ENCODE data around the gene PRR36. TPM values are rescaled to one million over a fixed set of nuclear protein-coding genes. Genes with fewer than 3 reads are reported as not detected.
A peak's percentile ranks its signal among the peaks of the same experiment; 100 is the strongest.

The PRR36 gene
- total and polyA plus RNA-seq, 10 of the 15 experiments (the other 5 are each of a cell fraction or from before 2014, with no cell fraction given): 0.04 TPM; not detected in 9

GRCh38 chr19:7830823-7831222 is 43.4 kb downstream of the PRR36 start:
- SMC1A ChIA-PET (ENCODE audit: uncharacterized antibody, unreplicated experiment): interaction anchor here (0.6 to 1.2 kb wide), 2 partner anchors 31 to 137 kb away, joined by 3 to 6 read pairs; no protein-coding TSS in a partner anchor
- DNase-seq (ENCODE audit: low read depth, low spot score): no peak
- H3K27ac ChIP-seq (ENCODE audit: control insufficient read depth, insufficient read depth): no peak overlapping the region
- peak overlapping the region; percentile 71 for H3K4me2 ChIP-seq (ENCODE audit: control insufficient read depth, insufficient read depth)
- peak overlapping the region; percentile 55; the same call in 1 of the 2 replicates for H3K4me3 ChIP-seq
- H2AFZ ChIP-seq (ENCODE audit: control insufficient read depth, low read depth, low read length): no peak overlapping the region
- no peak for ATAC-seq
- BruUV-seq (replicated peaks): no TSS peak
- H3K9me3 ChIP-seq (replicated peaks; ENCODE audit: control insufficient read depth, insufficient read depth, low read length): no peaks in the 10 kb centered on the region; the same call in 2 of the 3 replicates
- no peak overlapping the region; the same call in 1 of the 2 replicates for H3K9ac ChIP-seq (ENCODE audit: control insufficient read depth, insufficient read depth, low read length)
- no peak for FAIRE-seq
- in situ Hi-C loops (cut with MboI) (no loop called here), intact Hi-C loops (cut with micrococcal nuclease; ENCODE audit: unreplicated experiment) (no loop called here)
- H3K4me1 ChIP-seq (ENCODE audit: control insufficient read depth, insufficient read depth, low read length): peaks cover 6% of the 10 kb centered on the region
- TF ChIP-seq ZNF24 (IDR thresholded peaks at IDR 0.05) (no peak), IRF5 (IDR thresholded peaks at IDR 0.05; ENCODE audit: borderline replicate concordance) (no peak), TARDBP (IDR thresholded peaks at IDR 0.05; ENCODE audit: borderline replicate concordance) (no peak), HDGF (IDR thresholded peaks at IDR 0.05) (no peak), EGR1 (IDR thresholded peaks at IDR 0.05; ENCODE audit: borderline replicate concordance in 1 of 2, low read depth in 2 of 2, low read length in 2 of 2) (no peak), RUNX3 (IDR thresholded peaks at IDR 0.05; ENCODE audit: low read length) (no peak), SP1 (IDR thresholded peaks at IDR 0.05; ENCODE audit: low read depth, low read length) (no peak), KAT2A (conservative IDR thresholded peaks at IDR 0.05; ENCODE audit: control insufficient read depth, low read depth, low read length) (no peak)
- TF ChIP-seq, protein P1, sequence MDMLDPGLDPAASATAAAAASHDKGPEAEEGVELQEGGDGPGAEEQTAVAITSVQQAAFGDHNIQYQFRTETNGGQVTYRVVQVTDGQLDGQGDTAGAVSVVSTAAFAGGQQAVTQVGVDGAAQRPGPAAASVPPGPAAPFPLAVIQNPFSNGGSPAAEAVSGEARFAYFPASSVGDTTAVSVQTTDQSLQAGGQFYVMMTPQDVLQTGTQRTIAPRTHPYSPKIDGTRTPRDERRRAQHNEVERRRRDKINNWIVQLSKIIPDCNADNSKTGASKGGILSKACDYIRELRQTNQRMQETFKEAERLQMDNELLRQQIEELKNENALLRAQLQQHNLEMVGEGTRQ (IDR thresholded peaks at IDR 0.05; ENCODE audit: borderline replicate concordance, low read depth, low read length): no peak
- TF ChIP-seq, protein P2, sequence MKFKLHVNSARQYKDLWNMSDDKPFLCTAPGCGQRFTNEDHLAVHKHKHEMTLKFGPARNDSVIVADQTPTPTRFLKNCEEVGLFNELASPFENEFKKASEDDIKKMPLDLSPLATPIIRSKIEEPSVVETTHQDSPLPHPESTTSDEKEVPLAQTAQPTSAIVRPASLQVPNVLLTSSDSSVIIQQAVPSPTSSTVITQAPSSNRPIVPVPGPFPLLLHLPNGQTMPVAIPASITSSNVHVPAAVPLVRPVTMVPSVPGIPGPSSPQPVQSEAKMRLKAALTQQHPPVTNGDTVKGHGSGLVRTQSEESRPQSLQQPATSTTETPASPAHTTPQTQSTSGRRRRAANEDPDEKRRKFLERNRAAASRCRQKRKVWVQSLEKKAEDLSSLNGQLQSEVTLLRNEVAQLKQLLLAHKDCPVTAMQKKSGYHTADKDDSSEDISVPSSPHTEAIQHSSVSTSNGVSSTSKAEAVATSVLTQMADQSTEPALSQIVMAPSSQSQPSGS (IDR thresholded peaks at IDR 0.05; ENCODE audit: low read length): no peak
- TF ChIP-seq, protein P3, sequence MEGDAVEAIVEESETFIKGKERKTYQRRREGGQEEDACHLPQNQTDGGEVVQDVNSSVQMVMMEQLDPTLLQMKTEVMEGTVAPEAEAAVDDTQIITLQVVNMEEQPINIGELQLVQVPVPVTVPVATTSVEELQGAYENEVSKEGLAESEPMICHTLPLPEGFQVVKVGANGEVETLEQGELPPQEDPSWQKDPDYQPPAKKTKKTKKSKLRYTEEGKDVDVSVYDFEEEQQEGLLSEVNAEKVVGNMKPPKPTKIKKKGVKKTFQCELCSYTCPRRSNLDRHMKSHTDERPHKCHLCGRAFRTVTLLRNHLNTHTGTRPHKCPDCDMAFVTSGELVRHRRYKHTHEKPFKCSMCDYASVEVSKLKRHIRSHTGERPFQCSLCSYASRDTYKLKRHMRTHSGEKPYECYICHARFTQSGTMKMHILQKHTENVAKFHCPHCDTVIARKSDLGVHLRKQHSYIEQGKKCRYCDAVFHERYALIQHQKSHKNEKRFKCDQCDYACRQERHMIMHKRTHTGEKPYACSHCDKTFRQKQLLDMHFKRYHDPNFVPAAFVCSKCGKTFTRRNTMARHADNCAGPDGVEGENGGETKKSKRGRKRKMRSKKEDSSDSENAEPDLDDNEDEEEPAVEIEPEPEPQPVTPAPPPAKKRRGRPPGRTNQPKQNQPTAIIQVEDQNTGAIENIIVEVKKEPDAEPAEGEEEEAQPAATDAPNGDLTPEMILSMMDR (IDR thresholded peaks at IDR 0.05 in 2 of 3, conservative IDR thresholded peaks at IDR 0.05 in 1 of 3; ENCODE audit: control insufficient read depth in 2 of 3, extremely low read depth in 1 of 3, insufficient read depth in 1 of 3, low read depth in 3 of 3, low read length in 3 of 3): no peak
- POLR2A ChIA-PET: interaction anchor here (0.7 kb wide), 1 partner anchor 201 kb away, joined by 3 read pairs; the partner anchor contains the start of gene PET100
- no peaks in the 10 kb centered on the region for H4K20me1 ChIP-seq (ENCODE audit: control insufficient read depth, insufficient read depth)
- WGBS (ENCODE audit: insufficient coverage, insufficient replicate concordance, low lambda C conversion rate, missing lambda C conversion rate): 46% methylated on average over 5 of the region's 7 CpGs
- no peaks in the 10 kb centered on the region for H3K79me2 ChIP-seq (ENCODE audit: control insufficient read depth, insufficient read depth, low read length)
- RAD21 ChIA-PET (ENCODE audit: unreplicated experiment): interaction anchor here (1.4 kb wide), 1 partner anchor 11 kb away, joined by 4 read pairs; no protein-coding TSS in a partner anchor
- no peaks in the 10 kb centered on the region for H3K36me3 ChIP-seq (ENCODE audit: control insufficient read depth in 2 of 2, insufficient read depth in 2 of 2, low read length in 1 of 2)
- no peaks in the 10 kb centered on the region for H3K27me3 ChIP-seq (replicated peaks in 1 of 2; ENCODE audit: control insufficient read depth in 2 of 2, insufficient read depth in 2 of 2, low read length in 1 of 2)
- CTCF ChIA-PET: interaction anchor here (1.1 kb wide), 1 partner anchor 9 kb away, joined by 3 read pairs; no protein-coding TSS in a partner anchor
